Measurements from ENCODE around the gene GRM6.

GRM6 gene

GRCh38 chr5:178984145-178985072, 10.7 kb downstream of the GRM6 start:
- DNase-seq (ENCODE audit: low read depth): no peak

DNA sequence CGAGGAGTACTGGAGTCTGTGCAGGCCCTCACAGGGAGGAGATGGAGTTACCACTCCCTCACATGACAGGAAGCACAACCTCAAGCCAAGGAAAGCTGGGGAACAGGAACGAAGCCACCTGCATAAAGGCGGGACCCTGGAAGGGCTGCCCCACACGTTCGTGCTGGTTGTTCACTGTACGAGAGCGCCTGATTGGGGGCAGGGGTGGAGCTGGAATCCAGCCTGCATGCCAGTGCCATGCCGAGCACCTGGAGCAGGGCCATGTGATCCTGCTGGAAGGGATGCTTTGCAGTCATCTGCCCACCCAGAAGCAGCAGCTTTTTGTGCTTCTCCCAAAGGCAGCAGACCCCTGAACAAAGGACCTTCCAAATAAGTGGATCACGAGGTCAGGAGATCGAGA, 11.4 kb downstream of the GRM6 start:
- DNase-seq (ENCODE audit: low read depth): no peak

DNA sequence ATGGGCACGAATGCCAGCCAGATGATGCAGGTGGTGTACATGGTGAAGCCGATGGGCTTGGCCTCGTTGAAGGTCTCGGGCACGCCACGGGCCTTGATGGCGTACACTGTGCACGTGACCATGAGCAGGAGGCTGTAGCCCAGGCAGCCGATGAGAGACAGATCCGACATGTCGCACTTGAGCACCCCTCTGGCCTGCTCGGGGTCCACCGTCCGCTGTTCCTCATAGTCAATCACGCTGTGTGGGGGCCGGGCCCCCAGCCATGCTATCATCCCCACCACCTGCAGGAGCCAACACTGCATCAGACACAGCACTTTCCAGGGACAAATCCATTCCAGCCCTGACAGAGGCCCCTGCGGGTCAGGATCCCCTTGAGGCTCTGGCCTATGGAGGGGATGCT, 12.2 kb downstream of the GRM6 start:
- DNase-seq (ENCODE audit: low read depth): no peak

GRCh38 chr5:178981381-178981780, 13.7 kb downstream of the GRM6 start:
- no peak for DNase-seq (ENCODE audit: low read depth)

GRCh38 chr5:178965465-178966055, 29.6 kb downstream of the GRM6 start:
- DNase-seq (ENCODE audit: low read depth): no peak

GRCh38 chr5:178941361-178941760, 53.8 kb downstream of the GRM6 start:
- DNase-seq (ENCODE audit: low read depth): no peak

GRCh38 chr5:178940569-178941360, 54.4 kb downstream of the GRM6 start, which contains the start of gene ZNF454:
ZNF454 (plus strand) TSS chr5:178941198; CDS start chr5:178942792, 1,594 bp downstream.
- DNase-seq (ENCODE audit: low read depth): no peak

GRCh38 chr5:178931846-178932760, 63.0 kb downstream of the GRM6 start:
- DNase-seq (ENCODE audit: low read depth): no peak

Data from T-helper 22 cell (primary cell).